Measurements from ENCODE around the gene FAT3. TPM values are rescaled to one million over a fixed set of nuclear protein-coding genes. Genes with fewer than 3 reads are reported as not detected.

The FAT3 gene
- total and polyA plus RNA-seq, 9 donors, result 0.83 to 6.2 (median 3.5) TPM

GRCh38 chr11:92206441-92206840 lies 18.2 kb upstream of the FAT3 start:
- Histone ChIP-seq H3K27me3 (ENCODE audit: control insufficient read depth, insufficient read depth, low read length) (no peaks in the 10 kb centered on the region), H3K4me3 (ENCODE audit: low read length) (no peak overlapping the region), H3K9me3 (replicated peaks; ENCODE audit: control insufficient read depth, low read depth, low read length) (no peaks in the 10 kb centered on the region), H3K4me1 (ENCODE audit: control insufficient read depth, insufficient read depth, low read length) (no peaks in the 10 kb centered on the region), H3K27ac (ENCODE audit: low read length) (no peak overlapping the region), H3K36me3 (ENCODE audit: control insufficient read depth, insufficient read depth, low read length) (no peaks in the 10 kb centered on the region)
- 74% methylated on average over 2 of the region's 2 CpGs for WGBS (ENCODE audit: insufficient coverage)
- no peak for DNase-seq

- Histone ChIP-seq H3K27ac (ENCODE audit: low read length) (no peak overlapping the region), H3K36me3 (ENCODE audit: control insufficient read depth, insufficient read depth, low read length) (no peaks in the 10 kb centered on the region), H3K4me1 (ENCODE audit: control insufficient read depth, insufficient read depth, low read length) (no peaks in the 10 kb centered on the region), H3K9me3 (replicated peaks; ENCODE audit: control insufficient read depth, low read depth, low read length) (no peaks in the 10 kb centered on the region), H3K27me3 (ENCODE audit: control insufficient read depth, insufficient read depth, low read length) (no peaks in the 10 kb centered on the region), H3K4me3 (ENCODE audit: low read length) (no peak overlapping the region)
- 63% methylated on average over 3 of the region's 5 CpGs for WGBS (ENCODE audit: insufficient coverage)
- peak; percentile 44 for DNase-seq
Observed at GRCh38 chr11:92211576-92212167, 12.9 kb upstream of the FAT3 start.

- Histone ChIP-seq H3K9me3 (replicated peaks; ENCODE audit: control insufficient read depth, low read depth, low read length) (no peaks in the 10 kb centered on the region), H3K27ac (ENCODE audit: low read length) (no peak overlapping the region), H3K4me3 (ENCODE audit: low read length) (no peak overlapping the region), H3K27me3 (ENCODE audit: control insufficient read depth, insufficient read depth, low read length) (no peaks in the 10 kb centered on the region), H3K4me1 (ENCODE audit: control insufficient read depth, insufficient read depth, low read length) (no peaks in the 10 kb centered on the region), H3K36me3 (ENCODE audit: control insufficient read depth, insufficient read depth, low read length) (no peaks in the 10 kb centered on the region)
- no CpG with 5 or more reads among the region's 1 CpG for WGBS (ENCODE audit: insufficient coverage)
- DNase-seq, result no peak
Observed at GRCh38 chr11:92212530-92212929, 12.1 kb upstream of the FAT3 start.

GRCh38 chr11:92216789-92217188 lies 7.8 kb upstream of the FAT3 start:
- H3K27me3 ChIP-seq (ENCODE audit: control insufficient read depth, insufficient read depth, low read length), result no peaks in the 10 kb centered on the region
- no peak for DNase-seq
- WGBS (ENCODE audit: insufficient coverage), result no CpG with 5 or more reads among the region's 3 CpGs

GRCh38 chr11:92219476-92219875 lies 5.1 kb upstream of the FAT3 start:
- Histone ChIP-seq H3K9me3 (replicated peaks; ENCODE audit: control insufficient read depth, low read depth, low read length) (no peaks in the 10 kb centered on the region), H3K27me3 (ENCODE audit: control insufficient read depth, insufficient read depth, low read length) (peaks cover 20% of the 10 kb centered on the region), H3K4me1 (ENCODE audit: control insufficient read depth, insufficient read depth, low read length) (peaks cover 7% of the 10 kb centered on the region), H3K36me3 (ENCODE audit: control insufficient read depth, insufficient read depth, low read length) (no peaks in the 10 kb centered on the region), H3K27ac (ENCODE audit: low read length) (no peak overlapping the region), H3K4me3 (ENCODE audit: low read length) (no peak overlapping the region)
- 61% methylated on average over 3 of the region's 4 CpGs for WGBS (ENCODE audit: insufficient coverage)
- DNase-seq, result no peak

More at GRCh38 chr11:92216789-92217188, 7.8 kb upstream of the FAT3 start:
- H3K4me3 ChIP-seq (ENCODE audit: low read length), result no peak overlapping the region
- H3K4me1 ChIP-seq (ENCODE audit: control insufficient read depth, insufficient read depth, low read length), result no peaks in the 10 kb centered on the region
- H3K9me3 ChIP-seq (replicated peaks; ENCODE audit: control insufficient read depth, low read depth, low read length), result no peaks in the 10 kb centered on the region
- H3K27ac ChIP-seq (ENCODE audit: low read length), result no peak overlapping the region
- no peaks in the 10 kb centered on the region for H3K36me3 ChIP-seq (ENCODE audit: control insufficient read depth, insufficient read depth, low read length)

- no peaks in the 10 kb centered on the region for H3K9me3 ChIP-seq (replicated peaks; ENCODE audit: control insufficient read depth, low read depth, low read length)
- no peak overlapping the region for H3K27ac ChIP-seq (ENCODE audit: low read length)
- no peak overlapping the region for H3K4me3 ChIP-seq (ENCODE audit: low read length)
- no peak for DNase-seq
- no CpG with 5 or more reads among the region's 1 CpG for WGBS (ENCODE audit: insufficient coverage)
- H3K36me3 ChIP-seq (ENCODE audit: control insufficient read depth, insufficient read depth, low read length), result no peaks in the 10 kb centered on the region
- peaks cover 47% of the 10 kb centered on the region for H3K27me3 ChIP-seq (ENCODE audit: control insufficient read depth, insufficient read depth, low read length)
- peaks cover 30% of the 10 kb centered on the region for H3K4me1 ChIP-seq (ENCODE audit: control insufficient read depth, insufficient read depth, low read length)
Observed at GRCh38 chr11:92222701-92223100, 1.9 kb upstream of the FAT3 start.

GRCh38 chr11:92224054-92224406 lies 588 bp upstream of the FAT3 start:
- WGBS (ENCODE audit: insufficient coverage), result no CpG with 5 or more reads among the region's 8 CpGs
- DNase-seq, result no peak

GRCh38 chr11:92225125-92225567 lies 528 bp downstream of the FAT3 start:
- H3K27me3 ChIP-seq (ENCODE audit: control insufficient read depth, insufficient read depth, low read length), result peaks cover 51% of the 10 kb centered on the region

More at GRCh38 chr11:92224054-92224406, 588 bp upstream of the FAT3 start:
- Histone ChIP-seq H3K9me3 (replicated peaks; ENCODE audit: control insufficient read depth, low read depth, low read length) (no peaks in the 10 kb centered on the region), H3K27me3 (ENCODE audit: control insufficient read depth, insufficient read depth, low read length) (peaks cover 51% of the 10 kb centered on the region), H3K4me1 (ENCODE audit: control insufficient read depth, insufficient read depth, low read length) (peaks cover 33% of the 10 kb centered on the region), H3K4me3 (ENCODE audit: low read length) (peak overlapping the region; percentile 57), H3K27ac (ENCODE audit: low read length) (peak overlapping the region; percentile 31), H3K36me3 (ENCODE audit: control insufficient read depth, insufficient read depth, low read length) (no peaks in the 10 kb centered on the region)

GRCh38 chr11:92225568-92226330 lies 1.1 kb downstream of the FAT3 start:
- H3K4me3 ChIP-seq (ENCODE audit: low read length), result peak overlapping the region; percentile 57
- peak; percentile 76 for DNase-seq
- no peaks in the 10 kb centered on the region for H3K36me3 ChIP-seq (ENCODE audit: control insufficient read depth, insufficient read depth, low read length)
- no peaks in the 10 kb centered on the region for H3K9me3 ChIP-seq (replicated peaks; ENCODE audit: control insufficient read depth, low read depth, low read length)
- 1% methylated on average over 37 of the region's 54 CpGs for WGBS (ENCODE audit: insufficient coverage)
- no peak overlapping the region for H3K27ac ChIP-seq (ENCODE audit: low read length)
- H3K4me1 ChIP-seq (ENCODE audit: control insufficient read depth, insufficient read depth, low read length), result peaks cover 33% of the 10 kb centered on the region
- peaks cover 51% of the 10 kb centered on the region for H3K27me3 ChIP-seq (ENCODE audit: control insufficient read depth, insufficient read depth, low read length)

More at GRCh38 chr11:92225125-92225567, 528 bp downstream of the FAT3 start:
- H3K27ac ChIP-seq (ENCODE audit: low read length), result no peak overlapping the region
- peak overlapping the region; percentile 57 for H3K4me3 ChIP-seq (ENCODE audit: low read length)
- no peak for DNase-seq
- H3K4me1 ChIP-seq (ENCODE audit: control insufficient read depth, insufficient read depth, low read length), result peaks cover 33% of the 10 kb centered on the region
- H3K36me3 ChIP-seq (ENCODE audit: control insufficient read depth, insufficient read depth, low read length), result no peaks in the 10 kb centered on the region
- WGBS (ENCODE audit: insufficient coverage), result under 1% methylated on average over 34 of the region's 34 CpGs
- H3K9me3 ChIP-seq (replicated peaks; ENCODE audit: control insufficient read depth, low read depth, low read length), result no peaks in the 10 kb centered on the region

- peak overlapping the region; percentile 57 for H3K4me3 ChIP-seq (ENCODE audit: low read length)
- 0% methylated on average over 47 of the region's 65 CpGs for WGBS (ENCODE audit: insufficient coverage)
- H3K27me3 ChIP-seq (ENCODE audit: control insufficient read depth, insufficient read depth, low read length), result peaks cover 51% of the 10 kb centered on the region
- DNase-seq, result peak; percentile 43
- H3K9me3 ChIP-seq (replicated peaks; ENCODE audit: control insufficient read depth, low read depth, low read length), result no peaks in the 10 kb centered on the region
- H3K36me3 ChIP-seq (ENCODE audit: control insufficient read depth, insufficient read depth, low read length), result no peaks in the 10 kb centered on the region
- no peak overlapping the region for H3K27ac ChIP-seq (ENCODE audit: low read length)
- peaks cover 33% of the 10 kb centered on the region for H3K4me1 ChIP-seq (ENCODE audit: control insufficient read depth, insufficient read depth, low read length)
Observed at GRCh38 chr11:92226331-92227229, 2.0 kb downstream of the FAT3 start.

Measured in muscle of leg (tissue), 11 donors.